Activated naive CD4-positive, alpha-beta T cell treated with anti-CD3 and anti-CD28 coated beads, Interleukin-2, amount 10 ng/mL, durations not matched to agents 7 days and 5 days (primary cell): ENCODE measurements around the gene CPA5.

Experiments
- CTCF ChIA-PET: fragments of 350-600 bp; sonication (Branson Sonifier 250); formaldehyde crosslinking; loops from one replicate; lab custom pipeline; 2021; ENCODE audit warnings: antibody characterized with exemption; lab: Charles Lee
- DNase-seq: peaks from one replicate; pipeline ENCODE4 v3.0.0-alpha.2; 2020
- H3K27ac Mint-ChIP-seq: one replicate; pipeline ENCODE4 v1.8.0; 2021; ENCODE audit warnings: mild to moderate bottlenecking, moderate library complexity, mixed read lengths
- H3K27me3 Mint-ChIP-seq: one replicate; pipeline ENCODE4 v1.8.0; 2021; ENCODE audit warnings: mild to moderate bottlenecking, mixed read lengths
- H3K36me3 Mint-ChIP-seq: one replicate; pipeline ENCODE4 v1.8.0; 2021; ENCODE audit warnings: mixed read lengths
- H3K4me1 Mint-ChIP-seq: one replicate; pipeline ENCODE4 v1.8.0; 2021; ENCODE audit warnings: mixed read lengths
- H3K4me3 Mint-ChIP-seq: one replicate; pipeline ENCODE4 v1.8.0; 2021; ENCODE audit warnings: mild to moderate bottlenecking, moderate library complexity, mixed read lengths
- H3K9me3 Mint-ChIP-seq: one replicate; pipeline ENCODE4 v1.8.0; 2021; ENCODE audit warnings: mixed read lengths

The CPA5 gene

GRCh38 chr7:130345725-130346124 is 1.1 kb downstream of the CPA5 start:
- CTCF ChIA-PET: no interaction called here
- DNase-seq: no peak
- Mint-ChIP-seq H3K9me3 (no peaks in the 10 kb centered on the region), H3K27me3 (peaks cover 7% of the 10 kb centered on the region), H3K27ac (no peak overlapping the region), H3K36me3 (no peaks in the 10 kb centered on the region), H3K4me3 (no peak overlapping the region), H3K4me1 (no peaks in the 10 kb centered on the region)

GRCh38 chr7:130346177-130346905 is 1.7 kb downstream of the CPA5 start:
- H3K36me3 Mint-ChIP-seq: no peaks in the 10 kb centered on the region
- no peak overlapping the region for H3K4me3 Mint-ChIP-seq
- peaks cover 10% of the 10 kb centered on the region for H3K27me3 Mint-ChIP-seq
- CTCF ChIA-PET: no interaction called here
- H3K4me1 Mint-ChIP-seq: peaks cover 1% of the 10 kb centered on the region
- no peak for DNase-seq
- no peak overlapping the region for H3K27ac Mint-ChIP-seq
- H3K9me3 Mint-ChIP-seq: no peaks in the 10 kb centered on the region

GRCh38 chr7:130346941-130347340 is 2.3 kb downstream of the CPA5 start:
- Mint-ChIP-seq H3K4me3 (no peak overlapping the region), H3K9me3 (no peaks in the 10 kb centered on the region), H3K27me3 (peaks cover 14% of the 10 kb centered on the region), H3K36me3 (no peaks in the 10 kb centered on the region), H3K27ac (no peak overlapping the region), H3K4me1 (peaks cover 3% of the 10 kb centered on the region)
- DNase-seq: no peak
- CTCF ChIA-PET: no interaction called here

GRCh38 chr7:130349911-130350782 is 5.5 kb downstream of the CPA5 start:
- Mint-ChIP-seq H3K4me3 (no peak overlapping the region), H3K36me3 (no peaks in the 10 kb centered on the region), H3K27me3 (peaks cover 7% of the 10 kb centered on the region), H3K27ac (no peak overlapping the region), H3K9me3 (no peaks in the 10 kb centered on the region), H3K4me1 (peaks cover 3% of the 10 kb centered on the region)
- CTCF ChIA-PET: no interaction called here
- no peak for DNase-seq

DNA sequence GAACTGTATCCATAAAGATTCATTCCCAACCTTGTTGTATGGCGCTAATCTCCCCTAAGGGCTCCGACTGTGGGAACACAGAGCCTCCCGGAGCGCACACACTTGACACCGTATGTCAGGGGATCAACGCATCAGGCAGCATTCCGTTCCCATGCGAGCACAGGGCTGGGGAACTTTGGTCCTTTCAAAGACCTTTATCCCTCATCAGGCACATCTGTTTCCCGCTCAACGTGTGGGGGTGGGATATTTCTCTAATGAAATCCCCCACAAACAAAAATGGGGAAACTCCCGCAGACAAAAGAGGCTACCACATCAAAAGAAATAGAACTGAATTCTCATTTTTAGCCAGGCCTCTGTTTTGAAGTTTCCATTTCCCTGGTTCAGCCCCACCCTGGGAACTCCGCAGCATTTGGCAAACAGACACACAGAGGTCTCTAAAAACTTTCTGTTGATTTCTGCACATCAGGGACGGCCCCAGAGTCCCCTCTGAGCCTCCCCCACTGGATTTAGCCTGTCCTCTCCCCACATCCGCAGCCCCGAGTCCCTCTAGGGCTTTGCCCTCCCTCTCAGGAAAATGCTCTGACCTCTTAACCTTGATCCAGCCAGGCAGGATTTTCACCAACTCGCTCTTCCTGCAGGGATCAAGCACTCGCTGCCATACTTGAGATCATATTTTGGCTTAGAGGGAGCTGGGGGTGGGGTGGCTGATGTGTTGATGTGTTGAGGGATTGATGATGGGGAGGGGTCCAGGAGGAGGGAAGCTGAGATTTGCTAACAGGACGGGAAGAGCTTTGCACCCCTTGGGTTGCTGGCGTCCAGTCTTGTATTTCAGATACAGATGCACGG is 6.6 kb downstream of the CPA5 start:
- no peak overlapping the region for H3K27ac Mint-ChIP-seq
- no peaks in the 10 kb centered on the region for H3K36me3 Mint-ChIP-seq
- peaks cover 7% of the 10 kb centered on the region for H3K27me3 Mint-ChIP-seq
- CTCF ChIA-PET: no interaction called here
- DNase-seq: no peak
- H3K4me3 Mint-ChIP-seq: no peak overlapping the region
- H3K4me1 Mint-ChIP-seq: peaks cover 3% of the 10 kb centered on the region
- H3K9me3 Mint-ChIP-seq: no peaks in the 10 kb centered on the region

DNA sequence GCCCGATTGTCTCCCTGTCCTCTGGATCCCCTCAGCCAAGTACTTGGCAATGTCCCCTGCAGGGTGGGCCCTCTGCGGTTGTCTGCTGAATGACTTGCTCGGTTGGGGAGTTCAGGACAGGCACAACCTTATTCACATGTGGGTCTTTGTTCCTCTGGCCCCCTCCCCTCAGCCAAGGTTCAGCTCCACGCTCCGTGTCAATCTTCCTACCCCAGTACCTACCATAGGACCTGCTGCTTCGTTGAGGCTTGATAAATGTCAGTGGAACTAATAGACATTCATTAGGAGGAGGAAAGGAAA is 7.1 kb downstream of the CPA5 start:
- H3K27me3 Mint-ChIP-seq: peaks cover 7% of the 10 kb centered on the region
- H3K36me3 Mint-ChIP-seq: no peaks in the 10 kb centered on the region
- no peak overlapping the region for H3K27ac Mint-ChIP-seq
- H3K4me3 Mint-ChIP-seq: no peak overlapping the region
- H3K4me1 Mint-ChIP-seq: peaks cover 3% of the 10 kb centered on the region
- CTCF ChIA-PET: no interaction called here
- DNase-seq: no peak
- no peaks in the 10 kb centered on the region for H3K9me3 Mint-ChIP-seq

DNA sequence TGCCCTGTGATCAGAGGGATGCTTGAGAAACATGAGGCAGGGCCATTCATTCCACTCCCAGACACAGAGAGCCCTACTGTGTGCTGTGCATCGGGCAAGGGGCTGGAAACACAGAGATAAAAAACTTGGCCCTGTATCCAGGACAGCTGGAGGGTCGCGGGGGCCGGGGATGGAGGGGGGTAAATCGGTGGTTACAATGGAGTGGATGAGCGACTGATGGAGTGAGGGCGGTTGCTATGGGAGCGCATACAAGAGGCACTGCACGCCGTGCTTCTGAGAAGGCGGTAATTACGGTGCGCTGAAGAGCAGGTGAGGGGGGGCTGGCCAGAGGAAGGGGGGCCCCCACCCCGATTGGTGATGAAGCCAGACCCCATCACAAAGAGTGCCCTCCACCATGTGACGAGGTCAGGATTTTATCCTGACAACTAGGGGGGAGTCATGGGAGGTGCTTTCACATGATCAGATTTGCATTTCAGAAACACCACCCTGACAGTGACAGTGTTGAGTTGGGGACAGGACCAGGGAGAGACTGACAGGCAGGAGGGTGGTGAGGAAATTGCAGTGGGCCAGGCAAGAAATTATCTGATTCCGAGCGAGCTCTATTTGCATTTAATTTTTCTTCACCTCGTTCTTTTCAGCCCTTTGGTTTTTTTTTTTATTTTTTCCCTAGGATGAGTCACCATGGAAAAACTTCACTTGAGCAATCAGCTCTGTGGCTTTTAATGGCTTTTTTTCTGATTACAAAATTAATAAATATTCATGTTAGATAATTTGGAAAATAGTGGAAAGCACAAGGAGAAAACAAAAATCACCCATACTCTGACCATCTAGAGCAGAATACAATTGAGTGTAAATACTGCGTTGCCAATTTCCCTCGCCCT is 7.8 kb downstream of the CPA5 start:
- no peaks in the 10 kb centered on the region for H3K36me3 Mint-ChIP-seq
- no peaks in the 10 kb centered on the region for H3K9me3 Mint-ChIP-seq
- DNase-seq: no peak
- CTCF ChIA-PET: interaction anchor here (0.6 kb wide), 1 partner anchor 31 kb away, joined by 3 read pairs; no protein-coding TSS in a partner anchor
- no peak overlapping the region for H3K27ac Mint-ChIP-seq
- H3K4me3 Mint-ChIP-seq: no peak overlapping the region
- peaks cover 7% of the 10 kb centered on the region for H3K27me3 Mint-ChIP-seq
- H3K4me1 Mint-ChIP-seq: peaks cover 3% of the 10 kb centered on the region

- Mint-ChIP-seq H3K4me3 (no peak overlapping the region), H3K4me1 (peaks cover 3% of the 10 kb centered on the region), H3K9me3 (no peaks in the 10 kb centered on the region), H3K27ac (no peak overlapping the region), H3K36me3 (no peaks in the 10 kb centered on the region), H3K27me3 (peaks cover 7% of the 10 kb centered on the region)
- no peak for DNase-seq
- CTCF ChIA-PET: no interaction called here
Measured at GRCh38 chr7:130353196-130353595, 8.6 kb downstream of the CPA5 start.

- Mint-ChIP-seq H3K4me3 (no peak overlapping the region), H3K4me1 (peaks cover 2% of the 10 kb centered on the region)
Measured at GRCh38 chr7:130356121-130356875, 11.7 kb downstream of the CPA5 start.

GRCh38 chr7:130356876-130357611 is 12.4 kb downstream of the CPA5 start:
- Mint-ChIP-seq H3K27me3 (no peaks in the 10 kb centered on the region), H3K4me3 (no peak overlapping the region), H3K36me3 (no peaks in the 10 kb centered on the region), H3K27ac (no peak overlapping the region), H3K9me3 (peaks cover 23% of the 10 kb centered on the region), H3K4me1 (no peaks in the 10 kb centered on the region)
- CTCF ChIA-PET: no interaction called here
- DNase-seq: no peak

More at GRCh38 chr7:130356121-130356875, 11.7 kb downstream of the CPA5 start:
- DNase-seq: no peak
- H3K27ac Mint-ChIP-seq: no peak overlapping the region
- H3K27me3 Mint-ChIP-seq: peaks cover 4% of the 10 kb centered on the region
- no peaks in the 10 kb centered on the region for H3K36me3 Mint-ChIP-seq
- H3K9me3 Mint-ChIP-seq: peaks cover 23% of the 10 kb centered on the region
- CTCF ChIA-PET: no interaction called here

GRCh38 chr7:130358471-130358870 is 13.9 kb downstream of the CPA5 start:
- H3K36me3 Mint-ChIP-seq: no peaks in the 10 kb centered on the region
- DNase-seq: no peak
- CTCF ChIA-PET: no interaction called here
- no peak overlapping the region for H3K27ac Mint-ChIP-seq
- H3K9me3 Mint-ChIP-seq: peaks cover 23% of the 10 kb centered on the region
- no peaks in the 10 kb centered on the region for H3K27me3 Mint-ChIP-seq
- H3K4me1 Mint-ChIP-seq: no peaks in the 10 kb centered on the region
- H3K4me3 Mint-ChIP-seq: no peak overlapping the region

DNA sequence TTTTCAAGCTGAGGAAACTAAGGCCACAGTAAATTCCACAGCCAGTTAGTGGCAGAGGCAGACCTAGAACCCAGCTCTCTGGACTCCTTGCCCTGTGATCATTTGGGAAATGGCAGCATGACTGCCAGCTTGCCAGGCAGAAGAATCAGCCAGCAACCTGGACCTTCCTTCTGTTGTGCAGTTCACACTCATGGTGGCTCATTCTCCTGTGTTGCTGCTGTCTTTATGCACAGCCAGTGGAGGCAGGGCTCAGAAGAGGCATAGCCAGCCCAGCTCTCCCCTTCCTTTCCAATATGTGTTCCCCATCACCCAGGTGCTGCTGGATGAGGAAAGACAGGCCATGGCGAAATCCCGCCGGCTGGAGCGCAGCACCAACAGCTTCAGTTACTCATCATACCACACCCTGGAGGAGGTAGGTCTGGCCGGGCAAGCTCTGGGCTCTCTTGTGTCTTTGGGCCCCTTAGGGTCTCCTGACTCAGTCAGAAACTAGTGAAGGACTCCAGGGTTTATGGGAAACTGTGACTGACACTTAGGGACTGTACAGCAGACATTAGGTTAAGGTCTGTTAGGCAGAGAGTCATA is 14.8 kb downstream of the CPA5 start:
- DNase-seq: no peak
- Mint-ChIP-seq H3K27me3 (no peaks in the 10 kb centered on the region), H3K4me1 (no peaks in the 10 kb centered on the region), H3K27ac (no peak overlapping the region), H3K9me3 (peaks cover 23% of the 10 kb centered on the region), H3K4me3 (no peak overlapping the region), H3K36me3 (no peaks in the 10 kb centered on the region)
- CTCF ChIA-PET: no interaction called here
